IPS-20b (cell line): ENCODE data around the gene STAT6.

Experiments
- H3K27ac ChIP-seq: one replicate; pipeline ENCODE4 v1.5.1; 2013; ENCODE audit warnings: low read length
- H3K27me3 ChIP-seq: 2 replicates; pipeline ENCODE4 v1.6.1; 2013; ENCODE audit warnings: mild to moderate bottlenecking, low read length, inconsistent platforms; ENCODE audit not compliant: insufficient read depth
- H3K36me3 ChIP-seq: 2 replicates; pipeline ENCODE4 v1.6.1; 2013; ENCODE audit warnings: low read depth, mild to moderate bottlenecking, inconsistent platforms, low read length, moderate library complexity; ENCODE audit not compliant: insufficient read depth
- H3K4me1 ChIP-seq: 2 replicates; pipeline ENCODE4 v1.6.1; 2013; ENCODE audit warnings: mild to moderate bottlenecking, control low read depth, inconsistent platforms, low read length, moderate library complexity; ENCODE audit not compliant: insufficient read depth
- H3K4me3 ChIP-seq: 2 replicates; pipeline ENCODE4 v1.5.1; 2013; ENCODE audit warnings: mild to moderate bottlenecking, low read length, inconsistent platforms
- H3K9ac ChIP-seq: 2 replicates; pipeline ENCODE4 v1.6.1; 2013; ENCODE audit warnings: low read depth, mild to moderate bottlenecking, inconsistent platforms, low read length, moderate library complexity
- H3K9me3 ChIP-seq: 2 replicates; pipeline ENCODE4 v1.6.1; 2013; ENCODE audit warnings: mild to moderate bottlenecking, low read depth, low read length, inconsistent platforms; ENCODE audit not compliant: insufficient read depth

STAT6 gene, protein sequence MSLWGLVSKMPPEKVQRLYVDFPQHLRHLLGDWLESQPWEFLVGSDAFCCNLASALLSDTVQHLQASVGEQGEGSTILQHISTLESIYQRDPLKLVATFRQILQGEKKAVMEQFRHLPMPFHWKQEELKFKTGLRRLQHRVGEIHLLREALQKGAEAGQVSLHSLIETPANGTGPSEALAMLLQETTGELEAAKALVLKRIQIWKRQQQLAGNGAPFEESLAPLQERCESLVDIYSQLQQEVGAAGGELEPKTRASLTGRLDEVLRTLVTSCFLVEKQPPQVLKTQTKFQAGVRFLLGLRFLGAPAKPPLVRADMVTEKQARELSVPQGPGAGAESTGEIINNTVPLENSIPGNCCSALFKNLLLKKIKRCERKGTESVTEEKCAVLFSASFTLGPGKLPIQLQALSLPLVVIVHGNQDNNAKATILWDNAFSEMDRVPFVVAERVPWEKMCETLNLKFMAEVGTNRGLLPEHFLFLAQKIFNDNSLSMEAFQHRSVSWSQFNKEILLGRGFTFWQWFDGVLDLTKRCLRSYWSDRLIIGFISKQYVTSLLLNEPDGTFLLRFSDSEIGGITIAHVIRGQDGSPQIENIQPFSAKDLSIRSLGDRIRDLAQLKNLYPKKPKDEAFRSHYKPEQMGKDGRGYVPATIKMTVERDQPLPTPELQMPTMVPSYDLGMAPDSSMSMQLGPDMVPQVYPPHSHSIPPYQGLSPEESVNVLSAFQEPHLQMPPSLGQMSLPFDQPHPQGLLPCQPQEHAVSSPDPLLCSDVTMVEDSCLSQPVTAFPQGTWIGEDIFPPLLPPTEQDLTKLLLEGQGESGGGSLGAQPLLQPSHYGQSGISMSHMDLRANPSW

DNA sequence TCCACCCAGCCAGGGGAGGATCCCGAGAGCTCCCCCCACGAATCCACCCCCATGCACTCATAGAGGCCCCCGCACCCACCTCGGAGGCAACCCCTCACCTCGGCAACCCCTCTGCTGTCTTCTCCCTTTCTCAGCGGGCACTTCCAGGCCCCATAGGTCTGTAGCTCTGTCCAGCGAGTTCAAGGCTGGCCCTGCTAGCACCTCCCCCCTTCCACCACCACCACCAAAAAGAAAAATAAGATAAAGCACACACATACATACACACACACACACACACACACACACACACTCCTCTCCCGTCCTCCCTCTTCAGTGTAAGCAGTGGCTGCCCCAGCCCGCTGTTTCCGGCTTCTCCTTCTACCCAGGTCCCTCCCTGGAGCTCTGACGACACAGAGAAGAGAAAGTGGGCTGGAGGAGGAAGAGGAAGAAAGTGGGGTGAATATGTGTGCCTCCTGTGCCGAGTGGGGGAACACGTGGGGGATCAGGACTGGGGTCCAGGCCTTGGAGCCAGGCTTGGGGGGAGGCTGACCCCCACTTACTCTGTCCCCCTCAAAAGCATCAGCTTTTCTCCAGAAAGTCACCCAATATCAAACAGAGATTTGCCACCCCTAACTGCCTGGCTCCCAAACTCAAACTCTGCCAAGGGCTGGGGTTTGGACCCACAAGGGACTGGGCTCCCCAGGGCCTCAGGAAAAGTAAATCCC, at the start of gene STAT6:
STAT6 (minus strand) TSS at position 332 of the 704 bp plus-strand sequence. CDS start 3,084 bp downstream, outside the sequence.
- H3K4me3 ChIP-seq: peak within 1 kb of the TSS; percentile 64
- peak within 1 kb of the TSS; percentile 41 for H3K27ac ChIP-seq
- H3K36me3 ChIP-seq: peaks cover 15% of the 10 kb centered on the region; the same call in 1 of the 2 replicates
- H3K27me3 ChIP-seq: peaks cover under 1% of the 10 kb centered on the region
- peaks cover 24% of the 10 kb centered on the region; the same call in 1 of the 2 replicates for H3K4me1 ChIP-seq
- no peaks in the 10 kb centered on the region for H3K9me3 ChIP-seq
- H3K9ac ChIP-seq: peak within 1 kb of the TSS; percentile 83; the same call in 1 of the 2 replicates

DNA sequence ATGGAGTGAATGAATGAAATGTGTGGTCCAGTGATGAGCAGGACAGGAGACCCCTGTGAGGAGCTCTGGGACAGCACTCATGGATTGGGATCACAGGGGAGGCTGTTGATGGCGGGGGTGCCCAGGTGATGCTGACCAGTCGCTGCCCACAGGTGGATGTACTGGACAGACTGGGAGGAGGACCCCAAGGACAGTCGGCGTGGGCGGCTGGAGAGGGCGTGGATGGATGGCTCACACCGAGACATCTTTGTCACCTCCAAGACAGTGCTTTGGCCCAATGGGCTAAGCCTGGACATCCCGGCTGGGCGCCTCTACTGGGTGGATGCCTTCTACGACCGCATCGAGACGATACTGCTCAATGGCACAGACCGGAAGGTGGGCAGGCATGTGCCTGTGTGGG, 49.6 kb upstream of the STAT6 start:
- no peaks in the 10 kb centered on the region for H3K27me3 ChIP-seq
- H3K9ac ChIP-seq: no peak overlapping the region
- H3K9me3 ChIP-seq: no peaks in the 10 kb centered on the region
- H3K4me1 ChIP-seq: no peaks in the 10 kb centered on the region
- no peak overlapping the region for H3K4me3 ChIP-seq
- H3K27ac ChIP-seq: no peak overlapping the region
- H3K36me3 ChIP-seq: peaks cover 98% of the 10 kb centered on the region

DNA sequence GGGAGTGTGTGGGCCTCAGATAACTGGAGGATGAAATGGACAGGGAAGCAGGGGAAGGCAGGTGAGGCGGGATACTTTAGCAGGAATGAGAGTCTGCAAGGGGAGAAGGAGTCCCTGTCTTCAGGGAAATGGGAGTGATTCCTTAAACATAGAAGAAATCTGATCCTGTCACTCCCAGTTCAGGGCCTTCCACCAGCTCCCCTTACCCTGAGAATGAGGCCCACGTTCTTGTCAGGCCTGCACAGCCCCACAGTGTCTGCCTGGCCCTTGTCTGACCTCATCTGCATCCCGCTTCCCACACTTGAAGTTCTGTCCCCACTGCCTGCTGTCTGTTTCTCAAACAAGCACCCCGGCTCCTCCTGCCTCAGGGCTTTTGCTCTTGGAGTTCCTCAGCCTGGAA, 48.9 kb upstream of the STAT6 start:
- Histone ChIP-seq H3K27me3 (no peaks in the 10 kb centered on the region), H3K4me3 (no peak overlapping the region), H3K36me3 (peaks cover 99% of the 10 kb centered on the region), H3K27ac (no peak overlapping the region), H3K4me1 (no peaks in the 10 kb centered on the region), H3K9me3 (no peaks in the 10 kb centered on the region), H3K9ac (no peak overlapping the region)

DNA sequence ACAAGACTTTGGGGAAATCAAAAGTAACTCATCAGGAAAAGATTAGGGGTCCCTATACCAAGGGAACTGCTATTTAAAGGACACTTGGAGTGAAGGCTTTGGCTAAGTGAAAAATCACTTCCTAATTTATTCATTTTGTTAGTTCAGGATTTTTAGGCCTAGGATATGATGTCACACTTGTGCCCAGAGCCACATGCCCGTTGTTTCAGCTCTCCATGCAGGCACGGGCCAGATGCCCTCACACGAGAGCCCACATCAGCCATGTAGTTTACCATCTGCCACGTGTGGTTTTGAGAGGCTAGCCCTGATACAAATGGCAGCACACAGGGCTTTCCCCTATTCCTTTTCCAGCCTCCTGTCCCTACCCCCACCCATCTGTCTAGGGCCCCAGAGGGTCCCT, 48.1 kb upstream of the STAT6 start:
- no peak overlapping the region for H3K4me3 ChIP-seq
- no peaks in the 10 kb centered on the region for H3K27me3 ChIP-seq
- H3K36me3 ChIP-seq: peaks cover 99% of the 10 kb centered on the region
- H3K9ac ChIP-seq: no peak overlapping the region; the same call in 1 of the 2 replicates
- H3K9me3 ChIP-seq: no peaks in the 10 kb centered on the region
- H3K27ac ChIP-seq: no peak overlapping the region
- no peaks in the 10 kb centered on the region for H3K4me1 ChIP-seq

DNA sequence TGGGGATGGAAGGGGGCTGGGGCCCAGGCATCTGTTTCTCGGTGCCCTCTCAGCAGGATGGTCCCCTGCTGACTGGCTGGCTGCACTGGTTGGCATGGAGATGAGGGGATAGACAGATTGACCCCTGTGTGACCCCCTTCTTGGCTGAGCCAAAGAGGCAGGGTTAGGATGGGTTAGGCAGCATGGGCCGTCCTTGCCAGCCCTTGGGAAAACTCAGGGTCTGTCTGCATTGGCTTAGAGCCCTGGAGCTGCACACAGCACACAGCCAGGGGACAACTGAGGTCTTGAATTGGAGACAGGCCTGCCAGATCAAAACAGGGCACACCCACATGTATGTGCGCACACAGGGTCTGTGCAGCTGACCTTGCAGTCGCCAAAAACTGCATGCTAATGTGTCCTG, 47.5 kb upstream of the STAT6 start:
- H3K27ac ChIP-seq: no peak overlapping the region
- H3K4me1 ChIP-seq: no peaks in the 10 kb centered on the region
- no peak overlapping the region for H3K4me3 ChIP-seq
- peaks cover 99% of the 10 kb centered on the region for H3K36me3 ChIP-seq
- no peaks in the 10 kb centered on the region for H3K27me3 ChIP-seq
- H3K9me3 ChIP-seq: no peaks in the 10 kb centered on the region
- no peak overlapping the region for H3K9ac ChIP-seq

DNA sequence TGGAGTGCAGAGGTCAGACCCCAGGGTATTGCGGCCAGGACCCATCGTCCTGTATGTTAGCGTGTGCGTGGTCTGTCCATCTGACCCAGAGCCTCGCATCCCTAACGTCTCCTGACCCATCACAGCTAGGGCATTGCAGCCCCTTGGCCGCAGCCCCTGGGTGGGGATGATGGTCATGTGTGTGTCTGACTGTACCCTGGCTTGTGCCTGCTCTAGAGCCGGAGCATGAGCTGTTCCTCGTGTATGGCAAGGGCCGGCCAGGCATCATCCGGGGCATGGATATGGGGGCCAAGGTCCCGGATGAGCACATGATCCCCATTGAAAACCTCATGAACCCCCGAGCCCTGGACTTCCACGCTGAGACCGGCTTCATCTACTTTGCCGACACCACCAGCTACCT, 47.0 kb upstream of the STAT6 start:
- Histone ChIP-seq H3K9me3 (no peaks in the 10 kb centered on the region), H3K4me3 (no peak overlapping the region), H3K27ac (no peak overlapping the region), H3K9ac (no peak overlapping the region), H3K36me3 (peaks cover 98% of the 10 kb centered on the region), H3K4me1 (no peaks in the 10 kb centered on the region), H3K27me3 (no peaks in the 10 kb centered on the region)

DNA sequence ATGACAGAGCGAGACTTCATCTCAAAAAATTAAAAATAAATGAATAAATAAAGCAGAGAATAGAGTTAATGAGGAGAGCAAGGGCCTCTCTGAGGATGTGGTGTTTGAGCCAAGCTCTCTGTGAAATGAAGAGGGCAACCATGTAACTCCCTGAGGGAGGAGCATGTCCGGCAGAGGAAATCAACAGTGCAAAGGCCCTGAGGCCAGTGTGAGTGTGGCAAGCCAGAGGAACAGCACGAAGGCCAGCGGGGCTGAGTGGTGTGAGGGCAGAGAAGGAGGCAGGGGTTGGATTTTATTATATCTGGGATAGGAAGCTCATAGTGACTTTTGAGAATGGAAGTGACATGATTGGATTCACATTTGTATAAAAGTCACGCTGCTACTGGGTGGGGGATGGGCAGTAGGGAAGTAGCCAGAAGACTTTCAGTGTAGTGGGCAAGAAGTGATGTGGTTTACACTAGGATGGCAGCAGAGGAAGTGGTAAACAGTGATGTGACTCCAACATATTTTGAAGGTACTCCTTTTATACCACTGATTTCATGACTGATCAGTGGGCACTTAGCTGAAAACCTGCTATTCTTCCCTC, 46.5 kb upstream of the STAT6 start:
- H3K4me1 ChIP-seq: no peaks in the 10 kb centered on the region

DNA sequence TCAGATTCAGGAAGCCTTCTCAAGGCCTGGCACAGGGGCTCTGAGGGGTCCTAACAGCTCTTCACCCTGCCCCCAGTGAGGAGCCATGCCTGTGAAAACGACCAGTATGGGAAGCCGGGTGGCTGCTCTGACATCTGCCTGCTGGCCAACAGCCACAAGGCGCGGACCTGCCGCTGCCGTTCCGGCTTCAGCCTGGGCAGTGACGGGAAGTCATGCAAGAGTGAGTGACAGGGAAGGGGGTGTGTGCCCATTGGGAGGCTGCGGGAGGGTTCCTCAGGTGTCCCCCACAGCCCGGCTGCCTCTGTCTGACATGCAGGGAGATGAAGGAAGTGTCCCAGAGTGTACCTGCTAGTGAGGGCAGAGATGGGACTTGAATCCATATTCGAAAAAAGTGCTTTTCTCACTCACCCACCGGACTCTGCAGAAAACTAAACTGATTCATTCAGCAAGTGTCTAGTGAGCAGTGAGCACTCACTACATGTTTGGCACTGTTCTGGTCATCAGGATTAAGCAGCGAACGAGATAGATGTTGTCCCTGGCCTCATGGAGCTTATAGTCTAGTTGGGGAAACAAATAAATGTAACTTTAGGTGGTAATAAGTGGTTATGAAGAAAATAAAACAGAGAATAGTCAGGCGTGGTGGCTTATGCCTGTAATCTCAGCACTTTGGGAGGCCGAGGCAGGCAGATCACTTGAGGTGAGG, 45.7 kb upstream of the STAT6 start:
- no peak overlapping the region for H3K4me3 ChIP-seq
- H3K27me3 ChIP-seq: no peaks in the 10 kb centered on the region
- H3K9ac ChIP-seq: no peak overlapping the region
- H3K4me1 ChIP-seq: no peaks in the 10 kb centered on the region
- no peak overlapping the region for H3K27ac ChIP-seq
- H3K9me3 ChIP-seq: no peaks in the 10 kb centered on the region
- peaks cover 89% of the 10 kb centered on the region for H3K36me3 ChIP-seq

More for the DNA sequence above, 46.5 kb upstream of the STAT6 start:
- Histone ChIP-seq H3K27ac (no peak overlapping the region), H3K36me3 (peaks cover 93% of the 10 kb centered on the region), H3K4me3 (no peak overlapping the region), H3K9ac (no peak overlapping the region), H3K9me3 (no peaks in the 10 kb centered on the region), H3K27me3 (no peaks in the 10 kb centered on the region)

DNA sequence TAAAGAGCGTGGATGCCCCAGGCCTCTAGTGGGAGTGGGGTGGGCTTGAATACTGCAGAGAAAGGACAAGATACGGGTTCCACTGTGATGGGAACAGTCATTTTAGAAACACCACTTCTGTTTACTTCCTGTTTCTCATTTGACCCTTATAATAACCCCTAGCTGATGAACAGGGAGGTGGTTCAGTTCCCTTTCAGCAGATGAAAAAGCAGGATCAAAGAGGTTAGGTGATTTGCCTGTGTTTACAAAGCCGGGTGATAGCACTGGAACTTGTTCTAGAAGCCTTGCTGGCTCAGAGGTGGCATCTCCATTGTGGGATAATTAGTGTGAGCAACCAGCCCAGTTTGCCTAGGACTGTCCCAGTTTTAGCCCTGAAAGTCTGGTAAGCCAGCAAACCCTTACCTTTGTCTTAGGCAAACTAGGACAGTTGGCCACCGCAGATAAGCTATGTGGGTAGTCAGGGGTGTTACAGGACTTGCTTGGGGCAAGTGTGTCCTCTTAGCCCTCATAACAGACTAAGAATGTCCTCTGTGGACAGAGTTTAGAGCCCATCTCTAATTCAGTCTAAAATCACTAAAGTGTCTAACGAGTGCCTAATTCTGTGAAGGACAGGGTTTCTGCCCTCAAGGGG, 43.8 kb upstream of the STAT6 start:
- no peak overlapping the region for H3K4me3 ChIP-seq
- no peak overlapping the region for H3K27ac ChIP-seq
- no peaks in the 10 kb centered on the region for H3K9me3 ChIP-seq
- H3K36me3 ChIP-seq: peaks cover 81% of the 10 kb centered on the region
- H3K9ac ChIP-seq: no peak overlapping the region
- H3K4me1 ChIP-seq: no peaks in the 10 kb centered on the region
- H3K27me3 ChIP-seq: no peaks in the 10 kb centered on the region

DNA sequence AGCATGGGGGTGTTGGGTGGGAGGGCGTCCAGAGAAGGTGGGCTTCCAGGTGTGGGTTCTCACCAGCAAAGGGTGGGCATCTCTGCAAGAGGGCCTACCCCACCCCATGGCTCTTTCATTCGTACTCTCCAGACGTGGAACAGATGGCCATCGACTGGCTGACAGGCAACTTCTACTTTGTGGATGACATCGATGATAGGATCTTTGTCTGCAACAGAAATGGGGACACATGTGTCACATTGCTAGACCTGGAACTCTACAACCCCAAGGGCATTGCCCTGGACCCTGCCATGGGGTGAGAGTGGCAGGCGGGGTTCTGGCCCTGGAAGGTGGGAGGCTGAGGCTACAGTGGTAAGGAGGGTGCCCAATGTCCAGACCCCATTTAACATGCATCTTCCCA, 42.9 kb upstream of the STAT6 start:
- H3K9ac ChIP-seq: no peak overlapping the region
- H3K4me3 ChIP-seq: no peak overlapping the region
- H3K27ac ChIP-seq: no peak overlapping the region
- no peaks in the 10 kb centered on the region for H3K27me3 ChIP-seq
- H3K9me3 ChIP-seq: no peaks in the 10 kb centered on the region
- peaks cover 81% of the 10 kb centered on the region for H3K36me3 ChIP-seq
- H3K4me1 ChIP-seq: no peaks in the 10 kb centered on the region
